ENCODE measurements around the gene EPHB1.
"Not testable (repeated sequence)": the region's sequence is repeated elsewhere in the genome, so short reads cannot be mapped to it uniquely, and the experiment has no call there.

Gene EPHB1

DNA sequence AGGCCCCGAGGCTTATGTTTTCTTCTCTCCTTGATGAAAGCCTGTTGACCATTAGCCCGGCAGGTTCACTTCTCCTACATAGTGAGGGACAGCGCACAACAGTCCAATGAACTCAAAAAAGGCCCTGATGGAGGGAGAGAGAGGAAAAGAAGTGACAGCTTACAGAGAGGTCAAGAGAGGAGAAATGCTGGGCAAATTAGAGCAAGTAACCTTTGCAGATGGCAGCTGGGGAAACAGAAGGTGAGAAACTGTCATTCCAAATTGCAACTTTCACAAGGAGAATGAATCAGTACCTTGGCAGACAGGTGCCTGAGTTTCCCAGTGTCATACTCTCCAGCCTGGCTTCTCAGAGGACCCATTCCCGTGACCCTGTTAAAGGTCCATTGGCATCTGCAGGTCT lies 252.0 kb downstream of the EPHB1 start:
- DNase-seq (ENCODE audit: low read depth) = no peak

DNA sequence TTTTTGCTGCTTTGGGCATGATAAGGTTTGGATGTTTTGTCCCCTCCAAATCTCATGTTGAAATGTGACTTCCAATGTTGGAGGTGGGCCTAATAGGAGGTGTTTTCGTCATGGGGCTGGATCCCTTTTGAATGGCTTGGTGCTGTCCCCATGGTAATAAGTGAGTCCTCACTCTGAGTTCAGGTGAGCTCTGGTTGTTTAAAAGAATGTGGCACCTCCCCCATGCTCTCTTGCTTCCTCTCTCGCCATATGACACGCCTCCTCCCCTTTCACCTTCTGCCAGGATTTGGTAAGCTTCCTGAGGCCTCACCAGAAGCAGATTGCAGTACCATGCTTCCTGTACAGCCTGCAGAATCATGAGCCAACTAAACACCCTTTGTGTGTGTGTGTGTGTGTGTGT lies 255.5 kb downstream of the EPHB1 start:
- no peak for DNase-seq (ENCODE audit: low read depth)

DNA sequence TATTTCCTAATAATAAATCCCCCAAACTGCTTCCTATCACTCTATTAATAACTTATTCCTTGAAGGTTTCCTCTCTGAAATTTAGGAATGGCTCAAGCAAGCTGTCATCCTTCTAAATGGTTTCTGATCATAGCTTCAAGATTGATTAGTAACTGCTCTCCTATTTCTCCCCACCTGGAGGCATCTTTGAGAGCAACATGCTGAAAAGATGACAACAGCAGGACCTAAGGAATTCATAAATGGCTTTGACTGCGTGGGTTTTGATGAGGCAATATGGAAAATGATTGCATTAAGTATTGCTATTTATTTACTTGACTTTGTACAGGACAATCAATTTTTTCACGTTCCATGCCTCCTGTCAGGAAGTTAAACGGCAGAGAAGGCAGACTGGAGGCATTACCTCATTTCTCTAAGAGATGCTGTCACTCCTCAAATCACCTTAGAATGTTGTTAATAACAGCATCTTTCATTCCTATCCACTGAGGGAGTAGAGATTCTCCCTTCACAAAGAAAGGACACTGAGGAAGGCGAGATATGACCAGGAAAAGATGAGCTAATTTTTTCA lies 256.4 kb downstream of the EPHB1 start:
- DNase-seq (ENCODE audit: low read depth) = no peak

DNA sequence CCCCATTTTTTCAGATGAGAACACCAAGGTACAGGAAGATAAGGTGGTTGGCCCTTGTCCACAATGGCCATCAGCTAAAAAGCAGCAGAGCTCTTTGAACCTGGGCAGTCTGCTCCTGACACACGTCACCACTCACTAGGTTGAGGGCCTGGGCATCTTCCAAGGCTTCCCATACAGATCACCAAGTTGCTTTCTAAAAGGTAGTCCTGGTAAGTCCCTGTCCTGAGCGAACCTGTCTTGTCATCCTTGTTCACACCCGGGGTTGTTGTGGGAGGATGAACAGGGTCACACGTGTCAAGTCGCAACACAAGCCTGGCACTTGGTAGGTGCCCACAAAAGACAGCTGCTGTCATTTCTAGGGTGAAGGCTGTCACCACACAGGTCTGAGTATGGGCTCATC lies 260.4 kb downstream of the EPHB1 start:
- no peak for DNase-seq (ENCODE audit: low read depth)

DNA sequence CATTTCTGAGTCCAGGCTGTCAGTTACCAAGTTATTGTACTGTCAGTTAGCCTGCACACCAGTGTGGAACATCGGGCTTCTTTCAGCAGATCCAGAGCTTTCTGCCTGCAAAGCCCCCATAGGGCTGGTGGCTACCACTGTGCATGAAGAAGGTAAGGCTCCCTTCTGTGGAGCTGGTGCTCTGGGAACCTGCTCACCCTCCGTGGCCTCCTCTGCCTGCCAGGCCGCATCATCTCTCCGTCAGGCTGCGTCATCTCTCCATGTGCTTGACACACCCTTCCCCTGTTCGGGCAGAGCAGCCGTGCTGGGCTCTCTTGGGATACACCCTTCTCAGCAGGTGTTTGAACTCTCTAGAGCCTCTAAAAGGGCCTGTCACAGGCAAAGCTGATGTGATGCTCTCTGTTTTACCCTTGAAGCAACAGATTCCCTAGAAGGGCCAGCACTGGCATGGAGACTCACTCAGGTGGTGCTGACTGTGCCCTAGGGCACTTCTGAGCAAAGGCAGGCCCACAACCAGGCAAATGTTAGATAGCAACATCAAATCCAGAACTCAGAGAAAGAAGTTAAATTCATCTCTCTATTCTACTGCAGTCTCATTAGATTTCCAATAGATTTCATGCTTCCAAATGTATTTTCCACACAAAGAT lies 261.1 kb downstream of the EPHB1 start:
- DNase-seq (ENCODE audit: low read depth) = no peak

DNA sequence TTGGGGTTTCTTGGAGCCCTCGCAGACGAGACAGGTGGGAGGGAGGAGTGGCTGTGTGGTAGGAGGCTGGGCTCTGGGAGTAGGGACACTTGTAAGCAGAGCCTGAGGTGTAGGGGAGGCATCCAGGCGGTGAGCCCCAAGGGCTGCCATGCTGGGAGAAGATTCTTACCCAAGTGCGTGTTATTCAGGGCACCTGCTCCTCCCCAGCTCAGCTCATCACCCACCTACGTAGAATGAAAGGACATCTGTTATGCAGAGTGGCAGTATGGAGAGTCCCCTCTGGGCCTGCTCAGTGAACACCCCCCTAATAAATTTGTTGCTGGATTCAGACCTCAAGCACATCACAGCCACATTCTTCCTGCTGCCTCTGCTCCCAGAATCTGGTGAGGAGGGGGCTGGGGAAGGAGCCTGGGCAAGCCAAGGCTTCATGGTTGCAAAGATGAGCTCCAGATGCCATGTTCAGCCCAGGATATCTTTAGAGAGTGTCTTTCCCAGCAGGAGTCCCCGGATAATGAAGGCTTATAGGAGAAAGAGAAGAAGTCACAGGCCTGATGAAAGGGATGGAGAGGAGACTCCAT lies 261.8 kb downstream of the EPHB1 start:
- no peak for DNase-seq (ENCODE audit: low read depth)

DNA sequence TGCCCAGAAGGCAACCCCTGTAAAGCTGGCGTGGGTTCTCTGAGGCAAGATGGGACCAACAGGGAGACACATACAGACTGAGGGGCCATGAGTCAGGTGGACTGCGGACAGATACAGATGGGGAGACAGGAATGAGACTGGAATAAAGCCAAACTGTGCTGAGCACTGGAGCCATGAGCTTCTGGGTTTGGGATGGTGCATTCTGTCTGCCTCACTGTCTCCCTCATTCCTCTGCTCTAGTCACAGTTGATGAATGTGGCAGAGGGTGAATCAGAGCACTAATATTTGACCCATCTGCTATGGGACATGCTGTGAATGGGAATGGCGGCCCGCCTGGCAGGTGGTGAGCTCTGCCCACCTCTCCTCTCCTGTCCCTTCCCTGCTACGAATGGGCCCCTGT lies 262.9 kb downstream of the EPHB1 start:
- DNase-seq (ENCODE audit: low read depth) = no peak

DNA sequence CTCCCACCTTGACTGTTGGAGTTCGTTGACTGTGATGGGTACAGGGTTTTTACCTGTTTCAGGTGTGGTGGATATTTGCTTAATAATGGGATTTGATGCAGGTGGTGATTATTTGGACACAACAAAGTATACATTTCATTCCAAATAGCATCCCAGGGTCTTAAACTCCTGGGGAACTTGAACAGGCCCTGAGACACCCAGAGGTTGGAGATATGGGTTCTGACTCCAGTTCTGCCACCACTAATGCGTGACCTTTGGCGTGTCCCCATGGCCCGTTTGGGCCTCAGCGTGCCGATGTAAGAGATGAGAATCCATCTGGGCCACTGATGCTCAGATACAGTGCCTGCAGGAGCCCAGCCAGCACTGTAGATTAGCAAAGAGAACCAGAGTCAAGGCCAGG lies 264.5 kb downstream of the EPHB1 start:
- DNase-seq (ENCODE audit: low read depth) = no peak

DNA sequence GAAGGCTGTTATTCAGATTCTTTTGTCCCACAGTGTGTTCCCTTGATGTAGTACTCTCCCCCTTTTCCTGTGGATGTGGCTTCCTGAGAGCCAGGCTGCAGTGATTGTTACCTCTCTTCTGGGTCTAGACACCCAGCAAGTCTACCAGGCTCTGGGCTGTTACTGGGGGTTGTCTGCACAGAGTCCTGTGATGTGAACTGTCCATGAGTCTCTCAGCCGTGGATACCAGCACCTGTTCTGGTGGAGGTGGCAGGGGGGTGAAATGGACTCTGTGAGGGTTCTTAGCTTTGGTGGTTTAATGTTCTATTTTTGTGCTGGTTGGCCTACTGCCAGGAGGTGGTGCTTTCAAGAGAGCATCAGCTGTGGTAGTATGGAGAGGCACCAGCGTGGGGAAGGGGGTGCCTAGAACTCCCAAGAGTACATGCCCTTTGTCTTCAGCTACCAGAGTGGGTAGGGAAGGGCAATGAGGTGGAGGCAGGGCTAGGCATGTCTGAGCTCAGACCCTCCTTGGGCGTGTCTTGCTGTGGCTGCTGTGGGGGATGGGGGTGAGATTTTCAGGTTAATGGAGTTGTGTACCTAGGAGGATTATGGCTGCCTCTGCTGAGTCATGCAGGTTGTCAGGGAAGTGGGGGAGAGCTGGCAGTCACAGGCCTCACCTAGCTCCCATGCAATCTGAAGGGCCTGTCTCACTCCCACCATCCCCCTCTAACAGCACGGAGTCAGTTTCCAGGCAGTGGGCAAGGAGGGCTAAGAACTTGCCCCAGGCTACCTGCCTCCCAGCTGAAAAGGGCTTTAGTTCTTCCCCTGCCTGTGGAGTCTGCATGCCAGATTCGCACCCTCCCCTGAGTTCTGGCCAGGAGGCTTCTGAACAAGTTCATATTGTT lies 272.0 kb downstream of the EPHB1 start:
- not testable (repeated sequence) for DNase-seq (ENCODE audit: low read depth)

DNA sequence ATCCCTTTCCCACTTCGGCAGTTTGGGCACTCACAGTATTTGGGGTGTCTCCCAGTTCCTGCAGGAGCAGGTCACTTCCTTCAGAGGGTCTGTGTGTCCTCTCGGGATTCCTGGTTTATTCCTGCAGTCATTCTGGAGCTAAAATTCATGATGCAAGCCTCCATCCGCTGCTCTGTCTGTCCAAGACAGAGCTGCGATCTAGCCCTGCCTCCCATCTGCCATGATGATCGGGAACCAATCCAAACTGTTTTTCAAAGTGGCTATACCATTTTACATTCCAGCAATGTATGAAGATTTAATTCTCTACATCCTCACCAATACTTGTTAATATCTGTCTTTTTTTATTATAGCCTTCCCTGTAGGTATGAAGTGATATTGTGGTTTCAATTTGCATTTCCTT lies 273.0 kb downstream of the EPHB1 start:
- no peak for DNase-seq (ENCODE audit: low read depth)

DNA sequence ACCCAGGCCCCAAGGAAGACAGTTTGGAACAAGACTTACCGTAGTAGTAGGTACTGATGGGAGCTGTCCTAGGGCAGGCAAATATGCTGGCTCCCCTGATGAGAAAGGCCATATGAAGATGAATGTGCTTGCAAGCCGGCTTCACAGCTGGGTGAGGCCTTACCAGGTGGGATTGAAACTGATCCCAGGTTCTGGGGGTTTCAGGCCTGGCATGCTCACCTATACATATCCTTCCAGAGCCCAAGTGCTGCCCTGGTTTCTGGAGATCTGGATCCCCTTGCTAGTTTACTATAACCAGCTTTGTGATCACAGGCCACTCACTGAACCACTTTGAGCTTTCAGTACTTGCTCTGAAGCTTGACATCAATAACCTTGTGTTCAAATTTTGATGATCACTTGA lies 274.3 kb downstream of the EPHB1 start:
- DNase-seq (ENCODE audit: low read depth) = no peak

DNA sequence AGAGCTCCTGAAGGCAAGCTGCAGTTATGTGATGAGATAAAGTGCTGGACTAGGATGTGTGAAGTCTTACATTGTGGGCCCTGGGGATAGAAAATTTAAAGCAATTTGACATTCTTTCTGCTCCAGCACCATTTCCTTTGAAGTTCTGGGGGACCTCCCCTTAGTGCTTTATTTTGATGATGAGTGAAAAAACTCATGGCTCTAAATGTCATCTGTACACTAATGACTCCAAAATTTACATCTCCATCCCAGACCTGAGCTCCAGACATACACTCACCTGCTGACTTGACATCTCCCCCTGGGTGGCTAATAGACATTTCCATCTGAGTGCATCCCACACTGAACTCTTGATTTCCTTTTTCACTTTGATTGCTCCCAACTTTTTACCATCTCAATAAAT lies 276.4 kb downstream of the EPHB1 start:
- DNase-seq (ENCODE audit: low read depth) = no peak

DNA sequence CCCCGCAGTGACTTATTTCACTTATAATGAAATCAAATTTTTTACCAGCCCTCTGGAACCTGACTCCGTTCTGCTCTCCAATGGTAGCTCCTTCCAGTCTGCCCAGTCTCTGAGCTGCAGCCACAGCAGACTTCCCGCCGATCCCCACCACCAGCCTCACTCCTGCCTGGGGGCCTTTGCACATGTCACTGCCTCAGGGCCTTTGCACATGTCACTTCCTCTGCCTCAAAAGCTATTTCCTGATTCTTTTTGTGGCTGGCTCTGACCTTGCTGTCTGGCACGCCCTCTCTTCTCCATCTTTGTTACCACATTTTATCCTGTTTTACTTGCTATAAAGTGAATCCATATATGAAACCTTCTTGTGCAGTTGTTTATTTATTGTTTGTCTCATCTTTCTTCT lies 277.4 kb downstream of the EPHB1 start:
- no peak for DNase-seq (ENCODE audit: low read depth)

DNA sequence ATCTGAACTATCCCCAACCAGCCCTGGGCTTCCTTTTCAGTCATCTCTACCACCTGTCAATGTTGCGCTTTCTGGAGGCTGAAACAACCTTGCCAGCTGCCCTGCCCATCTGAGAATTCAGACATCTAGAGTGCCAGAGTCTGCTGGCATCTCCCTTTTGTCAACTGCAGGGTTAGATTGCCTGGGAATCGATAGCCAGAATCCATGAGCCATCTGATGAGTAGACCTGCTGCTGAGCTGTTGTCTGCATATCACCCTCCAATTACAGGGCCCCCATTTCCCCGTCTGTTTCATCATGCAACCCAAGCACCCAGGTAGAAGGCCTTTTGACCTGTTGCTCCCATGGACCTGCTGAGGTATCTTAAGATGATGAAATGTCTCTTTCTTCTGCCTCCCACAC lies 280.1 kb downstream of the EPHB1 start:
- DNase-seq (ENCODE audit: low read depth) = no peak

DNA sequence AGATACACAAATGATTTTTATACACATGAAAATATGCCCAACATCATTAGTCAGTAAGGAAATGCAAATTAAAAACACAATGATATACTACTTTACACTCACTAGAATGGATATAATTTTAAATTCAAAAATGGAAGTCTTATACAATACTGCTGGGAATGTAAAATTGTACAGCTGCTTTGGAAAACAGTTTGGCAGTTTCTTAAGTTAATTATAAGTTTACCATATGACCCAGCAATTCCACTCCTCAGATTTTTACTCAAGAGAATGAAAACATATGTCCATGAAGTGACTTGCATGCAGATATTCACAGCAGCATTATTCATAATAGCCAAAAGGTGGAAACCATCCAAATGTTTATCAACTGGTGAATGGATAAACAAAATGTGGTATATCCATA lies 281.3 kb downstream of the EPHB1 start:
- DNase-seq (ENCODE audit: low read depth) = no peak

DNA sequence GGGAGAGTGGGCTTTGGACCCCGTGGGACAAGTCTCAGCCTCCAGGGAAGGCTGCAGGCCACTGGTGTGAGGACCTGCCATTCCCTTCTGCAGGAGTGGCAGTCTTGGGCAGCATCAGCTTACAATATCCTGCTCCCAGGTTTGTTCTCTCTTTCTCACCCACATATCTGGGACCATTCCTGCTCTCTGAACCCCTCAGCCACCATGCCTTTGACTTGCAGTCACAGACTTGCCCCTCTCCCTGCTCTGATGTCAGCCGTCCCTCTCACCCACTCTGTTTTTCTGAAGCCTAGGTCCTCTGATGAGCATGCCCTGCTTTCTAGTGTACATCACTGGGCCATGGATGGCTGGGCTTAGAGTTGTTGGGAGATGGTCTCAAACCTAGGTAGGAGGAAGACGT lies 282.1 kb downstream of the EPHB1 start:
- no peak for DNase-seq (ENCODE audit: low read depth)

DNA sequence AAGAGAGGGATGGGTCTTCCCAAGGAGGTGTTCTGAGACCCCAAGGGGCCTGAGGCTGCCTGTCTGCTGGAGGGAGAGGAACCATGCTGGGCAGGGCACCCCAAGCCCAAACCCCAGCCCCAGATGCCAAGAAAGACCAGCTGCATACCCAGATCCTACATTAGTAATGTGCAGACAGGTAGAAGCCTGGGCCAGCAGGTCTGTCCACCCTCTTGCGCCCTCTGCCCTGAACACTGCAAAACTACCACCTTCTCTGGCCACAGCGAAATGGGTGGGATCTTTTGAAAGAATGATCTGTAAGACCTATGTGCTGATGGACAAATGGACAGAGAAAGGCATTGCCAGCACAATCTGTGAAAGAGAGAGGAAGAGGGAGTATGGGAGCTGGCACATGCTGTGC lies 283.2 kb downstream of the EPHB1 start:
- no peak for DNase-seq (ENCODE audit: low read depth)

DNA sequence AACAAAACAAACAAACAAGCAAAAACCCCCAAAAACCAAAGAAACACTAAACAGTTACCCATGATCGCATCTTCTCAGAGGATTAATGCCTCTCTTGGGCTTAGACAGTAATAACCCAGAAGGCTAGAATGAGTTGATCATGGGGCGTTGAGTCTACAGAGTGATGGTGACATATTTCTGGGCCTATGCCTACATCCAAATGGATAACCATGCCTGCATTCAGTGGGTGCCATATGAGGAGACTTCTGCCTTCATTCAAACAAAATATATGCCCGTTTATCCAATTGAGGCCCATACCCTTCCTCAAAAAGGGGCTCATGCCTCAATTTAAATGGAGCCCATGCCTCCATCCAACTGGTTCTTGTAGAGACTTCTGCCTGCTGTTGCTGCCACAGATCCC lies 284.0 kb downstream of the EPHB1 start:
- no peak for DNase-seq (ENCODE audit: low read depth)

DNA sequence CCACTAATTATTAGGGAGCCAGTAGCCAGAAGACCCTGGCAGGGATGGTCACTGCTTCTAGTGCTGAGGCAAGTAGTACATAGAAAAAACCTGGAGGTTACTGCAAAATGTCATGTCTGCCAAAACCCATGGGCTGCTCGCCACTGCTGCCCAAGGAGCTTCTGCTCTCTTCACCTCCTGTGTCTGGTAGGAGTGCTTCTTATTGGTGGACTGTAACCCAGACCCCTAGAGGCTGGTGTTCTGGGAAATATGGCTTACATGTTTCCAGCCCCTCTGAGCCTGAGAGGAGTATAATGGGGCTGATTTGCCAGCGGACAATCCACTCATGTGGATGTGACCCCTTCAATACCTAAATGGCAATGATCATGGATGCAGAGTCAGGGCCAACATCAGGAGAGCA lies 286.4 kb downstream of the EPHB1 start:
- DNase-seq (ENCODE audit: low read depth) = no peak

DNA sequence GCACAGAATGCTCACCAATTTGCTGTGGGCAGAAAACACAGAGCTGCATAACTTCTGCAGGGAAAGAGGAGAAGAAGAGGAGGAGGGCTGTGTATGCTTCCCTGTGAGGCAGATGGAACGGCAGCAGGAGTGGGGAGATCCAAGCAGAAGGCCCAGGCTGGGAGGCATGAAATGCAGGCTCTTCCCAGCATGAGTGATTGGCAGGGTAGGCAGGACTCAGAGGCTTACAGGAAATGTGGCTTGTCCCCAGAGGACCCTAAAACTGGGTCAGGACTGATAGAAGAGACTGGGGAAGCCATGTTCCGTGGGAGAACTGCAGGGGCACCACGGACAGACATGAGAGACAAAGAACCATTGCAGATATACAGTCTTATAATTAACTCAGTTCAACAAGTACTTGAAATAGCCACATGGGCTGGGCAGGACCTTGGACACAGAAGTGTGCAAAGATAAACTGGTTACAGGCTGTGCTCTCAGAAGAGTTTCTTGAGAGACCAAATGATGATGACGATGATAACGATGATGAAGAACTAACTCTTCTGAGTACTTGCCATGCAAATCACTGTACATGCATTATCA lies 286.9 kb downstream of the EPHB1 start:
- DNase-seq (ENCODE audit: low read depth) = no peak

DNA sequence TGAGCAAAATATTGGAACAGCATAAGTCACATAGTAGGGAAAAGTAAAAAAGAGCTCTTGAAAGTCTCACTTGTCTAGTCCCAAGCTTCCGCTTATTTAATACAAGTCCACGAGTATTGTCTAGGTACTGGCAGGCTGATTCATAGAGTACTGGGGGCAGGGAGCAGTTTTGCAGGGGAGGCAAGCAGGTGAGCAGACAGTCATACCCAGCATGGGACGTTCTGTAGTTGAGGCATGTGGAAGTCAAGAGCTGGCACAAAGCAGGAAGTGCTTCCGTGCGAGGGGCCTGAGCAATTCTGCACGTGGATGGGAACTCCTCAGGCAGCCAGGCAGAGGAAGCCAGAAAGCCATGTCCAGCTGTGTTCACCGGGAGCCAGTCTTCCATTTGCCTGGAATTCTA lies 287.6 kb downstream of the EPHB1 start:
- DNase-seq (ENCODE audit: low read depth) = no peak

DNA sequence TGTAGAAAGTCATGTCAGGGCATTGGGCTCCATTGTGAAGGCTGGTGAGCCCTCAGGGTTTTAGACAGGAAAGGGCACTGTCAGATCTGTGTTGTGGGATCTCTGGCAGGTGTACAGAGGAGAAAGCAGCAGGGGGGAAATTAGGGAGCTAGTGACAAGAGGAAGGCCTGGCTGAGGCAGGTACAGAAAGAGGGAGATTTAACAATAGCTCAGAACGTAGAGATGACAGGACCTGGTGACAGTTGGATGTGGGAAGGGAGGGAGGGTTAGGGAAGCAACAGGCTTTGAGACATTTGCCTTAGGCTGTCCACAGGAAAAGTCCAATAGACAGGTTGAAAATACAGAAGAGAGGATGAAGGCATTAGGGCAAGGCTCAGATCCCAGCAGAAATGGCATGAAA lies 288.1 kb downstream of the EPHB1 start:
- DNase-seq (ENCODE audit: low read depth) = no peak

DNA sequence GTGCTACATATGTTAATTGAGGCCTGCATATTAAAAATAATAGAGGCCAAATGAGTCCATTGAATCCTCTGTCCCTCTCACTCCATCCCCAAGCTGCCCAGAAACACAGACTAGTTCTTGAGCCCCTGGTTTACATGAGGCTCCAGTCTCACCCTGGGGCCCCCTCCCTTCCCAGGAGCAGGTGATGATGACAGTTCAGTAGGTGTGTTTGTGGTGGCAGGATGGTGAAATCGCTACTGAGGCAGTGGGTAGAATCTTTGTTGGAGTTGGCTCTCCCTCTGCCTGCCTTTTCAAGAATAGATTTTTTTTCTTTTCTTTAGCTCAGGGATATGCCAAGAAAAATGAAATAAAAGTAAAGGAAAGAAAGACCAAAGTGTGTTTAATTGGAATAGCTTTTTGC lies 288.7 kb downstream of the EPHB1 start:
- no peak for DNase-seq (ENCODE audit: low read depth)

Measured in stromal cell of bone marrow (primary cell).